NCI-H187 treated with DMSO at 0.1 percent for 48 hours (cell line): ENCODE measurements around the gene ZNF544.
A peak's percentile ranks its signal among the peaks of the same experiment; 100 is the strongest.

Experiments
- DNase-seq: peaks from one replicate; lab custom pipeline; 2025; lab: John Stamatoyannopoulos, UW

Gene ZNF544

DNA sequence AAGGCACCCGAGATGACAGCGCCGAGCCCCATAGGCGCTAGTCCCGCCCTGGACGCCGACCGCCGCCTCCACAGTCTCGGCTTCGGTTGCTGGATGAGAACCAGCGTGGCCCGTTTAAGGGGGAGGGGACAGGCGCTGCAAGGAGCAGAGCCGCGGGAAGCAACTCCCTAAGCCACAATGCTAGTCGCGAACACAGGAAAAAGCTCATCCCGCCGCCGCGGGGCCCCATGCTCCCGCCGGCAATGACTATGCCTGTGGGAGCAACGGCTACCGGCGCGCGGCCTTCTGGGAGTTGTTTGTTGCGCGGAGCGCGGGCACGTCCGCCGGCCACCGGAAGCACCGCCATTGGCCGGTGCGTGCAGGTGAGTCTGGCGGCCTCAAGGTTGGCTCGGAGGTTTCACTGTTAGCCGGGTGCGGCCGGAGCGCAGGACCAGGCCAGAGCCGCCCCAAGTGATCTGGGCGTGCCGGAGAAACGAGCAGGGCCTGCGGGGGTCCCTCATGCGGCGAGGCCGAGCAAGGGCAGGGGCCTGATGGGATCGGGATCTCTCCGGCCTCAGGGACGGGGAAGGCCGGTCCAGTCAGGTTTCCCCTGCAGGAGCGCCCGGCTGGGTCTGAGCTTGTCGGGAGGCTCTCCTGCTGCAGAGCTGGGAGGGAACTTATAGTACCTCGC lies at the start of gene ZNF544:
Gene ZNF544, plus strand, starts transcription at position 330 of the 670 bp plus-strand sequence. CDS start 15,110 bp downstream, outside the sequence.
- no peak for DNase-seq

DNA sequence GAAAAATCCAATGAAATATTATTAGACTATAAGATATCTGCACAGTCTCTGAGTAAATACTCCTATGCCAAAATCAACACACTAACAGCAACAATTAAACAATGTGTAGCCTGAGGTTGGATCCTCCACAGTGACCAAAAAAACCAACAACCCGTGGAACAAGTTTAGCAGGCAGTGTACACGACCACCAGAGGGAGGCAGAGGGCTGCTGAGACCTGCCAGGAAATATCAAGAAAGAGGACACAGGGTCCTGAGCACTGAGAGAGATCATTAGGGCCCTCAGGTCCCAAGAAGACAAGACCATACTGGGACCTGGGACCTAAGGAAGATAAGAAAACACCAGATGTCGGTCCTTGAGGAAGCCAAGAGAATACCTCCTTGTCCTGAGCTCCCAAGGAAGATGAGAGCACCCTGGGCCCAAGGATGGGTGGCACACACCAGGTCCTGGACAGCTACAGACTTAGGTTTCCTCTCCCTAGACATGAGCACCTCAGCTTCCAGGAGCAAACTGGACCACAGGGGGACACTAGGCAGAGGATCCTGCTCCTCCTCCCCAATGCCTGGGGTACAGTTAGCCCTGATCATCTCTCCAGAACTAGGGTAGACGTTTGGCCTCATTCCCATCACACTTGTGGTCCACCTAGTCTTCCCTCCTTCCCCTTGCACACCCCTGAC lies 46.7 kb upstream of the ZNF544 start:
- no peak for DNase-seq

- DNase-seq = no peak
Observed at GRCh38 chr19:58182577-58182988, 46.1 kb upstream of the ZNF544 start.

- DNase-seq = peak; percentile 11
Observed at GRCh38 chr19:58182989-58183816, 45.5 kb upstream of the ZNF544 start, which contains the start of gene ZNF274. Gene ZNF274 (plus strand): TSS chr19:58183061. CDS start chr19:58183966, 905 bp downstream.

- DNase-seq = no peak
Observed at GRCh38 chr19:58183817-58184215, 44.9 kb upstream of the ZNF544 start.

DNA sequence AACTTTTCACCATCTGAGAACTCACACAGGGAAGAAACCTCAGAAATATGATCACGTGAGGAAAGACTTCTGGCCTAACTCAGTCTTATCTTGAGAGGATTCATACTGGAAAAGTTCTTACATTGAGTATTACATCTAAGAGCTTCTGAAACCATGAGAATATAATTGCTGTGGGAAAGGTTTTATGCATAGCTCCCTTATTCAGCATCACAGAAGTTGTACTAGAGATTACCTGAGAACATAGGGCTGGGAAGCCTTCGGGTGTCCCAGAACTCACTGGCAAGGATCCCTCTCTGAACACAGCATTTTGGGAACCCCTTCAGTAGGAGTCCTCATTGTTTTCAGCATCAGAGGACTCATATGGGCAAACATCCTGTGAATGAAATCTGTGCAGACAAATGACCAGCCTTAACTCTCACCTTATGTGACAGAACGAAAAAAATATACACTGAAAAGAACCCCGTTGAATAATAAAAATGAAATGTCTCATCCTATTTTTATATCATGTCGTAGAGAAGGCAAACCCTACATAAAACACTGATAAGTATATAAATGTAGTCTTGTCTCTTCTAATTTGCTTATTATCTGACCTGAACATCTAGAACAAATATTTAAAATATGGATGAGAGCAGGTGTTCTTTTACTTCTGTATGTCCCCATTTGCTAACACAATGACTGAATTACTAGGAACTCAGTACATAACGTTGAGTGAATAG lies 31.7 kb upstream of the ZNF544 start:
- DNase-seq = no peak

DNA sequence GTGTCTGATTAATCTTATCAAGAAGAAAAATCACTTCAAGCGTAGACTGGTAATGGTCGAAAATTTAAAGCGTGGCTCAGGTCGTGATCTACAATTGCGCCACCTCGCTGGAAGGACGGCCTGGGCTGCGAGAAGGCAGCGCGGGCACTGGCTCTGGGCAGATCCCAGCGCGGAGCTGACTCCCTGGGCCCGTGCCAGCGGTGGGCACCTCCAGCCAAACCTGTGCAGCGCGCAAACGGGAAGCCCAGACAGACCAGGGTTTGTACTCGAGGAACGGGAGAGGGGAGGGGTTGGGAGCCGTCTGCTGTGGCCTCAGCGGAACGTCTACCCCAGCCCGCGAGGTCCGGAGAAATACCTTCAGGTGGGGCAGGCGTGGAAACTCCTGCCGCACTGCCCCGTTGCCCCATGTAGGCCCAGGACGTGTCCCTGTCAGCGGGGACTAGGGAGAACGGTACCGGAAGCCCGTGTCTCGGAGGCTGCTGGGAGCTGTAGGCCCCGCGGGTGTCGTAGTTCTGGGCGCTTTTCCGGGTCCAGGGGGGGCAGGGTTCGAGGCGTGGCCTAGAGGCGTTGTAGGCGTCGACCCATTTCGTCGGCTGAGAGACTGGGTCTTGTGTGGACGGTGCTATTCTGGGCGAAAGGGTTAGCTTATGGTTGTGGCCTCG lies 24.8 kb upstream of the ZNF544 start:
- no peak for DNase-seq

DNA sequence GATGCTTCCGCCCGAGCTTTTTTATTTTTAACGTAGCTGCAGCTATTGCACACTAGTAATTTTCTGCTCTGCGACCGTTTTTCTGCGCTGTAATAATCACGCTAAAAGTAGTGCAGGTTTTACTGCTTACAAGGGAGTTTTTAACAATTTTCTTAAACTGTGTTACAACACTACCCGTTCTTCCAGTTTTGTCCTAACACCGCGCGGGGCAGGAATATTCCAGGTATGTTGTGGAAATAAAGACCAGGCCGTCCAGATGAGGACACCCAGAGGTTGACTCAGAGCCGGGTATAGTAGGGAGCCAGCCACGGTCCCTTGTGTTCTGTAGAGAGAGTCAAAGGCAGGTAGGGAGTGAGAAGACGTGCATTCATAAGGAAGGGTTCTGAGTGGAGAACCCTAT lies 24.1 kb upstream of the ZNF544 start:
- no peak for DNase-seq

DNA sequence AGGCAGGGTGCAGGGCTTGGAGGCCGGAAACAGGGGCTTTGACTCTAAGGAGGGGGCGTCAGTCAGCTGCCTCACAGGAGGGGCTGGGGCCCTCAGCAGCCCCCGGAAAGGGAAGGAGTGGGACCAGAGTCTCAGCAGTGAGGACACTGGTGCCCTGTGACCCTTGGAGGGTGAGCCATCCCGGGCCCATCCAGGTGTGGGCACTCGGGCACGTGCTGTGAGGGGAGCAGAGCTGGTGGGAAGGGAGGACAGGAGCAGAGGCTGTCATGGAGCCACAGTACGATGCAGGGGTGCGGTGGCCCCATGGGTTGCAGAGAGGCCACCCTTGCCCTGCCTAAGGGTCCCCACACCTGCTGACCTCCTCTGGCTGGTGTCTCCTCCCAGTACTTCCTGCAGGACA lies 19.1 kb upstream of the ZNF544 start:
- no peak for DNase-seq

- DNase-seq = no peak
Observed at GRCh38 chr19:58212336-58213074, 16.2 kb upstream of the ZNF544 start.

DNA sequence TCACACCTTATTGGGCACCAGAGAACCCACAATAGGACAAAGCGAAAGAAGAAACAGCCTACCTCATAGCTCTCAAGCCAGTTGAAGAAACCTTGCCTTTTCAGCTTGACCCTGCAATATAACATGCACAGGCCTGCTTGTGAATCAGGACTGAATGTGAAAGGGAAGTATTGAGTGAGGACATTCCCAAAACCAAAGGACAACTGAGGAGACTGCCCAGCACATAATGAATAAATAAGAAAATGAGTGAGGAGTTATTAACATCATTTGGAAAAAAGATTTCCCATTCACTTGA lies 15.7 kb upstream of the ZNF544 start:
- DNase-seq = no peak

DNA sequence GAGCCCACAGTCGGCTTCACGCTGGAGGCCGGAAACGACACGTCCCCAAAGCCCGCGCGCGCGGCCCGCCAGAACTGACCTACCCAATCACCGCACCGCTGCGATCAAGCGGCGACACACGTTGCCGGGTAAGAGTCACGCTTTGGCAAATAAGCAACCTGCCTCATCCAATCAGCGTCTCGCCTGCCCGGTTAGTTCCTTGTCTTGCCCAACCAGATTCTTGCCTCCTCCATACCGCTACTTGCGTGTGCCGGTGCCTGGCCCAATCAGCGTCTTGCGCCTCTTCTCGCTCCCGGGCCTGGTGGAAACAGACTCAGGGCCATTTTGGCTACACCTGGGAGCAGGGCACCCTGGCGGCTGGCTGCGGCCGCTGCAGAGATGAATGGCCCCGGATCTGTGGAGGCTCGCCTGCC lies 11.6 kb upstream of the ZNF544 start:
- DNase-seq = no peak

GRCh38 chr19:58217607-58218391 lies 10.9 kb upstream of the ZNF544 start:
- DNase-seq = no peak

DNA sequence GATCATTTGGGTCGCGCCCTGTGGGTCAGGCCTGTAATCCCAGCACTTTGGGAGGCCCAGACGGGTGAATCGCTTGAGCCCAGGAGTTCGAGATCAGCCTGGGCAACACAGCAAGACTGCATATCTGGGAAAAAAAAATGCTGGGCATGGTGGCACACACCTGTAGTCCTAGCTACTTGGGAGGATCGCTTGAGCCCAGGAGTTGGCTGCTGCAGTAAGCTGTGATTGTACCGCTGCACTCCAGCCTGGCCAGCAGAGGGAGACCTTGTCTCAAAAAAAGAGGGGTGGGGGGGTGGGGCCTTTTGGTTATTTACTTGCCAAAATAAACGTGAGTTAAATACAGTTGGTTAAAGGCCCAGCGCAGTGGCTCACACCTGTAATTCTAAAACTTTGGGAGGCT lies 9.8 kb upstream of the ZNF544 start:
- no peak for DNase-seq

DNA sequence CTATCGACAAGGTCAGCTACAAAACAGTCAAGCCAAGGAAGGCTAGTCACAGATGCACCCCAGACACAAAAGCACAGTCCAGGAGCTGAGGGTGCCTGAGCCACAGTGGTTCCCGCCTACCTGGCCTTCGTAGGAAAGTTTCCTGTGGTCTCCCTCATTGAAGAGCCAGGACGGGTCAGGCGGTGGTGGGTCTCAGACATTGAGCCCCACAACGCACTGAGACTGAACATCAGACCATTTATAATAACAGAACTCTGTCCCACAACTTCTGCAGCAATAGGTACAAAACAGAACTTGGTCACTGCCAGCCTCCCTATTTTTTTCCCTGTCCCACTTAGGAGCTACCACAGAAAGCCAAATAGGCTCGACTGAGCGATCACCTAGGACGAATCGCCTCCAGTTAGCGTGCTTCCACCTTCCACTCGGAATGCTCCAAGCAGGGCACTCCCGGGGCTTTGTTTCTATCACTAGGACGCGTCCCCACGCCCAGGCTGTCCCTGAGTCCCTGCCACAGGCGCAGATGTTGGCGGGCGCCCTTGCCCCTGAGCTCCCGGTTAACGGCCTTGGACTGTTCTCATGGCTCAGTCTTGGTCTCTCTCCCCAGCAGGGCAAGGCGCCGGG lies 640 bp upstream of the ZNF544 start:
- no peak for DNase-seq

- DNase-seq = no peak
Observed at GRCh38 chr19:58229255-58229639, 533 bp downstream of the ZNF544 start.

GRCh38 chr19:58237324-58237723 lies 8.6 kb downstream of the ZNF544 start:
- DNase-seq = no peak

DNA sequence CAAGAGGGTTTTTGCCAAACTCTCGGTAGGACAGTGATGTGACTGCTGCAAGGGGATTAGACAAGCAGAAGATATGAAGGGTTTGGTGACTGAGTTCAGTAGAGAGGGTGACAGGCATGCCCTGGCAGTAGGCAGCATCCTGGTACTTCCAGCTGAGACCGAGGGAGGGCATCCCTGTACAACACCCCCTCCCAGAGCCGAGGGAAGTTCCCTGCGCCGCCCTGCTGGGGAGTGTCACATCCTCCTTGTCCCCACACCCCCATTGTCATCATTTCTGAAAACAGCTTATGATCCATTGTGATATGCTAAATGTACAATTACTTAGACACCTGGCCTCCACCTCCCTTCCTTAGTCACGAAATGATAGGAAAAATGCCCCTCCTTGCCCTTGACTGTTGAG lies 14.6 kb downstream of the ZNF544 start:
- DNase-seq = no peak

DNA sequence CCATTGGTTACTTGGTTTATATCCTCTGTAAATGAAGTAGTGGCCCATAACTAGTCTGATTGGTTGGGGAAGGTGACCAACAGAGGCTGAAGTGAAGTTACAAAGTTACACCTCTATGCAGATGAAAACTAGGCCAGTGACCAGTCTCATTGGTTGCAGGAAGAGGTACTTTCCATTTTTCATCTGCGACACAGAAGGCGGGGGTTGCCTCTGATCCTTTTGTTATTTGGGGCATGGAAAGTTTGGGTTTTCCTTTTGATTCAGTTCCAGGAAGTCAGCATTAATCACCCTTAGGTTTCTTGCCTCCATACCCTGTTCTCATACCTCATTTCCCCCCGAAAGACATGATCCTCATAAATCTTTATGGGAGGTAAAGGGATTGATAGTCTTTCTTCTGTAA lies 20.2 kb downstream of the ZNF544 start:
- DNase-seq = no peak
